SK-N-DZ (cell line): ENCODE data around the gene ZSCAN21.

Experiments
- DNase-seq: peaks from one replicate; pipeline ENCODE4 v3.0.0-alpha.2; 2015; ENCODE audit warnings: low spot score
- small RNA-seq, 2 experiments: library from RNA; depleted of rRNA; stranded (forward); fragments of <200 nt; gene quantifications; one replicate each; pipeline ENCODE3, GENCODE V24; 2014

Gene ZSCAN21

GRCh38 chr7:100099452-100099851, 49.9 kb downstream of the ZSCAN21 start:
- DNase-seq: no peak

- DNase-seq: peak; percentile 95
These were observed 50.9 kb downstream of the ZSCAN21 start for GRCh38 chr7:100100420-100101015.

GRCh38 chr7:100101016-100101862, 51.7 kb downstream of the ZSCAN21 start, which contains the start of the genes AP4M1 and MCM7:
AP4M1 (plus strand) TSS chr7:100101643; CDS start chr7:100101715, 72 bp downstream.
MCM7 (minus strand) TSS chr7:100101397; CDS start chr7:100101294, 103 bp downstream.
- DNase-seq: peak; percentile 99

- no peak for DNase-seq
These were observed 53.6 kb downstream of the ZSCAN21 start for GRCh38 chr7:100102950-100103840.

- DNase-seq: no peak
These were observed 56.0 kb downstream of the ZSCAN21 start for GRCh38 chr7:100105534-100105933.

GRCh38 chr7:100106633-100107032, 57.1 kb downstream of the ZSCAN21 start:
- no peak for DNase-seq

- no peak for DNase-seq
These were observed 57.7 kb downstream of the ZSCAN21 start for GRCh38 chr7:100107125-100107737.

GRCh38 chr7:100107890-100108289, 58.3 kb downstream of the ZSCAN21 start:
- no peak for DNase-seq

- no peak for DNase-seq
These were observed 60.1 kb downstream of the ZSCAN21 start for GRCh38 chr7:100109521-100110163.

GRCh38 chr7:100111156-100111555, 61.6 kb downstream of the ZSCAN21 start:
- DNase-seq: no peak

- DNase-seq: no peak
These were observed 62.3 kb downstream of the ZSCAN21 start for GRCh38 chr7:100111914-100112313.

Small RNA genes within 50 kb of the gene (small RNA-seq; reads per million reads assigned to genes)
- gene MIR106B: 19.1 to 164 reads per million in 2 experiments
- 366 to 4,459 reads per million in 2 experiments for gene MIR25
- gene MIR93: 161 to 1,246 reads per million in 2 experiments
